ENCODE results near the gene ARHGAP22.

Gene ARHGAP22

DNA sequence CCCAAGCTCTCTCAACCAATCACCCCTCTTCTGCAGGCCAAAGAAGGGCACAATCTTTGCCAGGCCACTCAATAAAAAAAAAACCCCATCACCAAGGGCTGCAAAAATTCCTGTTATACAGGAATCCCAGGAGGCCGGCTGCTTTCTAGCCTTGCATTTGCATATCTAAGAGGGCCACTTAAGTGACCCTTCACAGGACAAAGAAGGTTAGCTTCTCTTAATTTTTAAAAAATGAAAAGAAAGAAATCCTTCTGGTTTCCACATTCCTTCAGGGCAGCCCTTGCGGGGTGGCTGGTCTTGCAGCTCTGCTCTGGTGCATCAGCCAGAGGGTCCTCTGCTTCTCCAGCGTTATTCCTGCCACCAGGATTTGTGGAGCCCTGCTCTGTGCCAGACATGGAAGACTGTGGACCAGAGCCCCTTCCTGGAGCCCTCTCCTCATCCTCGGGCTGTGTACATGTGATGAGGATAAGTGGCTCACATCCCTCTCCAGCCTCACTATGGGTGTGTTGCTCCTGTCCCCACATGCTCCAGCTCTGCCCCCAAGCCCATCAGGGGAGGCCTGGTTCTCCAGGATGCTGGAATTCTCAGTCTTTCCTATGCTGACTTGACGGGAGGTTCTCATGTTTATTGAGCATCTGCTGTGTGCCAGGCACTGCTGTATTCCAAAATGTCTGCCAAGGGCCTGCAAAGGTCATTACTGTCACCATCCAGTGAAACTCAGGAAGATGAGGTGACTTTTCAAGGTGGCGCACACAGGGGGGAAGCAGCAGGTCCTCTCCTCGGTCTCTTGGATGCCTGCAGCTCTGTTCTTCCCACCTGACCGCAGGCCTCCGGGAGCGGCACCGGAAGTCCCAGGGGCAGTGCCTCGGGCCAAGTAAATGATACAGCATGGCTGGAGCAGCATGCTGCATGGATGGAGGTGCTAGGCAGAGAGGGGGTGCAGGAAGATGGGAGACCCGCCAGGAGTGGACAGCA is 67.7 kb downstream of the ARHGAP22 start:
- no peak overlapping the region for H3K27ac ChIP-seq
- DNase-seq (ENCODE audit: low read depth, low spot score) = no peak

DNA sequence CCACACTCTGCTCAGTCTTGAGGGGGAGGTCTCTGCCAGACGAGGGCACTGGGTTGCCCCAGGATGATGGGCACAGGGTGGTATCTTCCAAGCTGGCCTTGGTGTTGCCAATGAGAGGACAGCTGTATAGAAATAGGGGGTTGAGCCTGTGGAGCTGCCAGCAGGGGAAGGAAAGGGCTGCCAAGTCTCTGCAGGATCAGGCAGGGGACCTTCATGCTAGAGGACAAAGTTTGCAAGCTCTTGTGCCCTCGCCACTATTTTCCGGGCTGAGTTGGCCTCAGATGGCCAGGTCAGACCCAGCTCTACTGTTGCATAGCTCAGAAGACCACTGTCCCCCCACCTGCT is 68.7 kb downstream of the ARHGAP22 start:
- no peak for DNase-seq (ENCODE audit: low read depth, low spot score)
- no peak overlapping the region for H3K27ac ChIP-seq

DNA sequence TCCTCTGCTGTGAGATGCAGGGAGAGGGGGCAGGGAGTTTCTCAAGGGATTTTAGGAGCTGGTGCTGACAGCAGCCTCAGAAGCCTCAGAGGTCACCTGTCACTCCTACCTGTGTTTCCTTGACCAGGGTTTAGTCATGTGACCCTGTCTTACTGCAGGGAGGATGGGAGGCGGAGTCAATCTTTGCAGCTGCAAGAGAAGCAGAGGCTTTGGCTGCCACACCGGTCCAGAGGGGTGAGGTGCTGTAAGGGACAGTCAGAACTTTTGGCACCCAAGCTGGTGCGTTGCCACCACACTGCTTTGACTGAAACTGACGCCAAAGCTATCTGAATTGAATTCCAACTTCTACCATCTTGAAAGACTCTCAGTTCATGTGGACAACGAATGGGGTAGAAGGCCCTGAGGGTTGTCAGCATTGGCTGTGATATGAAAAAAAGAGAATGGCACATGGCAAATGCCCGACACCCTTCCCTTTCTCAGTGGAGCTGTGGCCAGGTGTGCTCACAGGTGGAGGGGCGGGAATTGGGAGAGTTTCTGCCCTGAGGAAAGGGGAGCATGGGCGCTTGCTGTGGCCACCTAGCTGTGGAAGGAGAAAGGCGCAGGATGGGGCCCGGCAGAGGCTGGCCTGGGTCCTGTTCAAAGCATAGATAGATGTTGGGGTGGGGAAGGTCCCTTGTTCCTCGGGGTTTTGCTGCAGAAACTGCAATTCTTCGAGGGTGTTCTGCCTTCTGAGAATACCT is 69.3 kb downstream of the ARHGAP22 start:
- no peak for DNase-seq (ENCODE audit: low read depth, low spot score)

DNA sequence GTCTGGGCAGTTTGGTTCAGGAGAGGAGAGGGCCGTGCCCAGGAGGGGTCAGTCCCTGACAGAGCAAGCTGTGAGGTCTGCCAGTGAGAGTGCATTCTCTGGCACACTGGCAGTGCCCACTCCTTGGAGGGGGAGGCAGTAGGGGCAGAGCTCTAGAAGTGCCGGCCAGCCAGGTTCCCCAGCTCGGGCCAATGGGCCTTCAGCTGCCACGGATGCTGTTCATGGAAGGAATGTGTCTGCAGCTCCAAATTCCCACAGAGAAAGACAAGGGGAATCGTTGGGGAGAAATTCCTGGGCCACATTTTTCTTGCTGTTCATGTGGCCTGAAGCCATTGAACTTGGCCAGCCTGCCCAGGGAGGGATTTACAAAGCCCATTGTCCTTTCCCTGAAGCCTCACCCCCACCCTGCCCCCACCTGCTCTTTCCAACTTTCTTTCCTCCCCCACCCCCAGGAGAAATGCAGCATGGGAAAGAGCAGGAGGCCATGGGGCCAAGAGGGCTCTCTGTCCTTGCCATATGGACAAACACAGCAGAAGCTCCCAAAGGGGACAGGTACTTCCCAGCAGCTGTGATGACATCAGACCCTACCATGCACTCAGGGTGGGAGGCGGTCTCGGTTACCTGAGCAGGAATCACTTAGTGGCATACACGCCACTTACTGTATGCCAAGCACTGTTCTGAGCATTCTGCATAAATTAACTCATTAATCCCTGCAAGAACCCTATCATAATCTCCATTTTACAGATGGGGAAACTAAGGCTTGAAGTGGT is 70.7 kb downstream of the ARHGAP22 start:
- no peak overlapping the region for H3K27ac ChIP-seq
- DNase-seq (ENCODE audit: low read depth, low spot score) = no peak

More for the DNA sequence above, 69.3 kb downstream of the ARHGAP22 start:
- no peak overlapping the region for H3K27ac ChIP-seq

DNA sequence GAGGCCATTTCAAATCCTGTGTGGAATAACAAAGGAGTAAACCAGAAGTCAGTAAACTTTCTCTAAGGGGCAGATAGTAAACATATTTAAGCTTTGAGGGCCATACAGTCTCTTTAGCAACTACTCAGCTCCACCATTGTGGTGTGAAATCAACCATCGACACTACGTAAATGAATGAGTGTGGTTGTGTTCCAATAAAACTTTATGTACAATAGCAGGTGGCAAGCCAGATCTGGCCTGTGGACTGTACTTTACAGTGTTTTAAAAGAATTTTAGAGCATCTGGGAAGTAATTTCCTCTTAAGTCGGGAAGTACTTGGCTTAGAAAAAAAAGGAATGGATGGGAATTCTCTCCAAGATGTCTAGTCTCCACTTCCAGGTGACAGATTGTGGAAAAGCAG is 71.3 kb downstream of the ARHGAP22 start:
- H3K27ac ChIP-seq = no peak overlapping the region
- DNase-seq (ENCODE audit: low read depth, low spot score) = no peak

DNA sequence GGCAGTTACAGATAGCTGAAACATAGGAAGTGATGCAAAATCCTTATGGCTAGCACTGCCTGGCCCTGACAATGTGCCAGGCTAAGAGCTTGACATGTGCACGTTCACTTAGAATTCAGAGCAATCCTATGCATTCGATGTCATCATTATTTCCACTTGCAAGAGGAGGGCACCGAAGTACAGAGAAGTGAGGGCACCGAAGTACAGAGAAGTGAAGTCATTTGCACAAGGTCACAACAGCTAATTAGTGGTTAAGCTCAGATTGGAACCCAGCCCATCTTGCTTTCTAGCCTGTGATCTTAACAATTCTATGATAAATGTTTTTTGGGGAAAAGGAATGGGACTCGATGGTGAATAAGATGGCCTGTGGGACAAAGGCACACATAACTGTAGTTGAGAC is 73.4 kb downstream of the ARHGAP22 start:
- DNase-seq (ENCODE audit: low read depth, low spot score) = no peak

DNA sequence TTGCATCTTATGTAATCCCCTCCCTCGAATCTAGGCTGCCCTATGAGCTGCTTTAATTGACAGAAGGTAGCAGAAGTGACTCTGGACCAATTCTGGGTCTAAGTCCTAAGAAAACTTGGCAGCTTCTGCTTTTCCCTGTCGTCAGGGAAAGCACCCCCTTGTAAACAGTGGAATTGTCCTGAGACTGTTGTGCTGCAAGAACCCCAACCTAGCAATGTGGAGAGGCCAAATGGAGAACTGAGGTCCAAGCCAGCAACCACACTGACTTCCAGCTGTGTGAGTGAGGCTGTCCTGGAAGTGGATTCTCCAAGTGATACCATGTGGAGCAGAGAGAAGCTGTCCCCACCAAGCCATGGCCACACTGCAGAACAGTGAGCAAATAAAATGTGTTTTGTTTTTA is 75.5 kb downstream of the ARHGAP22 start:
- no peak for DNase-seq (ENCODE audit: low read depth, low spot score)
- H3K27ac ChIP-seq = no peak overlapping the region

More for the DNA sequence above, 73.4 kb downstream of the ARHGAP22 start:
- no peak overlapping the region for H3K27ac ChIP-seq

DNA sequence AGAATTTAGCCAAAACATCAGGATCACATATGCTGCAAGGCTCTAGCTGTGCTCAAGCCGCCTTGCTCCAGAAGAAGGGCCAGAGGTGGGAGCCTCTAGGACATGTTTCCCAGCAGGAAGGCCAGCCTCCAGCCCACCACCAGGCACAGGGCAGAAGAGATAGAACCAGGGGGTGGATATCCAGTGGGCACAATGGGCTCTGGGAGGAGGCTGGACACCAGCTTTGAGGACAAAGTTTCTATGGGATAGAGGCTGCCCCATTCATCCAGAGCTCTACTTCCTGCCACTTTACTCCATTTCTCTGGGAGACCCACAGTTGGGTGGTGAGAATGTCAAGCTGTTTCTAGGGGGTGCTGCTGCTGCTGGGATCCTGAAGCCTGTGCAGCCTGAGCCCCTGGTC is 77.1 kb downstream of the ARHGAP22 start:
- no peak overlapping the region for H3K27ac ChIP-seq

DNA sequence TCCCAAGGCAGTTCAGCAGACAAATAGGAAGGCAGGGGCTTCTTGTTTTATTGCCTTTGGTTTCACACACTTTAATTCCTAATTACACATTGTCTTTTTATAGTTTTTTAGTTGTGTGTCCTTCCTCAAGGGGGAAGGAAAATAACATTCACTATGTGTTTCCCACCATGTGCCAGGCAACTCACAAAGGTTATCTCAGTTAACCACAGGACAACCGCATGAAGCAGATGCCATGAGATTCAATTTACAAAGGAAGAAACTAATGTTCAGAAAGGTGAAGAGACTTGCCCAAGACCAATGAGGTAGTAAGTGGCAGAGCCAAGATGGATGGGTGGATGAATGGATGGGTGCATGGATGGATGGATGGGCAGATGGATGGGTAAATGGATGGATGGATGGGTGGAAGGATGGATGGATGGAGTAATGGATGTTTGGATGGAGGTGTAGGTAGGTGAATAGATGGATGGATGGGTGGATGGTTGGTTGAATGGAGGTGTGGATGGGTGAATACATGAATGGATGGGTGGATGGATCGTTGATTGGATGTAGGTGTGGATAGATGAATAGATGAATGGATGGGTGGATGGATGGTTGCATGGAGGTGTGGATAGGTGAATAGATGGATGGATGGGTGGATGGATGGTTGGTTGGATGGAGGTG is 77.9 kb downstream of the ARHGAP22 start:
- H3K27ac ChIP-seq = no peak overlapping the region

More for the DNA sequence above, 77.1 kb downstream of the ARHGAP22 start:
- DNase-seq (ENCODE audit: low read depth, low spot score) = no peak

DNA sequence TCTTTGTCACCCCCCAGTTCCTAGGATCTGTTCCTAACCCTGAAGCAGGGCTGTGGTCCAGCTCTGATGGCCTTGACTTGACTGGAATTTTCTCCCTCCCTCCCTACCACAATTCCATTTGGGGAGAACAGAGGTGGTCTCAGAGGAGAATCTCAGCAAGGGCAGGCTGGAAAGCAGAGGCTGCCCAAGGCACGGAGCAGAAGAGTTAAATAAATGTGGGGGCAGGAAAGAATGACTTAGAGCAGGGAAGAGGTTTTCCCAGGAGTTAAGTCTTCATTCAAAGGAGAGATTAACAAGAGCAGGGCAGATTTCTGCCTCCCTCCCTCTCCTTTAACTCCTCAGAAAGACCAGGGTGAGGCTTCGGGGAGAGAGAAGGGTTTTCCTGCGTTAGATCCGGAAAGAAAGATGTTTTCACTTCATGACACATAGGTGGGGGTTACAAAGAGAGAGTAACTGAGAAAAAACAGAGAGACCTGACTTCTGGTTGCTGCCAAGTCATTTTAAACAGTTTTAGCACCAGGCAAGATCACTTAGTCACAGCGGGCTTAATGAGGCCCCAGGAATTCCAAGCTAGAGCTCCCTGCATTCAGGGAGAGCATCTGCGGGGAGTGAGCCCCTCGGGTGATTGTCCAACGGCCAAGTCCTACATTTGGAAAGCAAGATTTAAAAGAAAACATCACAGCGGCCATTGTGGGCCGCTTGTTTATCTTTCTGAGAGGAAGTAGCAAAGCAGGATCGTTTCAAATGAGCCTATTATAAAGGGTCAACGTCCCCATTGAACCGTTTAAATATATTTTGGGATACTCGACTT is 78.7 kb downstream of the ARHGAP22 start:
- no peak for DNase-seq (ENCODE audit: low read depth, low spot score)
- no peak overlapping the region for H3K27ac ChIP-seq

More for the DNA sequence above, 77.9 kb downstream of the ARHGAP22 start:
- no peak for DNase-seq (ENCODE audit: low read depth, low spot score)

DNA sequence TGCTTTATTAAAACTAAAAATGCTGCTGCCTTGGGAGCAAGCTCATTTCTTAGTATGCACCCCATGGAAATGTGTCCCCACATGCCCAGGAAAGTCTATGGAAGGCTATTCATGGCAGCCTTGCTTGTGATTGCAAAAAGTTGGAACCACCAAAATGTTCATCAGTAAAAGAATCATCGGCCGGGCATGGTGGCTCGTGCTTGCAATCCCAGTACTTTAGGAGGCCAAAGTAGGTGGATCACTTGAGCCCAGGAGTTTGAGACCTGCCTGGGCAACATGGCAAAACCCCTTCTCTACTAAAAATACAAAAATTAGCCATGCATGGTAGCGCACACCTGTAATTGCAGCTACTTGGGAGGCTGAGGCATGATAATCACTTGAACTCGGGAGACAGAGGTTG is 79.8 kb downstream of the ARHGAP22 start:
- DNase-seq (ENCODE audit: low read depth, low spot score) = no peak

DNA sequence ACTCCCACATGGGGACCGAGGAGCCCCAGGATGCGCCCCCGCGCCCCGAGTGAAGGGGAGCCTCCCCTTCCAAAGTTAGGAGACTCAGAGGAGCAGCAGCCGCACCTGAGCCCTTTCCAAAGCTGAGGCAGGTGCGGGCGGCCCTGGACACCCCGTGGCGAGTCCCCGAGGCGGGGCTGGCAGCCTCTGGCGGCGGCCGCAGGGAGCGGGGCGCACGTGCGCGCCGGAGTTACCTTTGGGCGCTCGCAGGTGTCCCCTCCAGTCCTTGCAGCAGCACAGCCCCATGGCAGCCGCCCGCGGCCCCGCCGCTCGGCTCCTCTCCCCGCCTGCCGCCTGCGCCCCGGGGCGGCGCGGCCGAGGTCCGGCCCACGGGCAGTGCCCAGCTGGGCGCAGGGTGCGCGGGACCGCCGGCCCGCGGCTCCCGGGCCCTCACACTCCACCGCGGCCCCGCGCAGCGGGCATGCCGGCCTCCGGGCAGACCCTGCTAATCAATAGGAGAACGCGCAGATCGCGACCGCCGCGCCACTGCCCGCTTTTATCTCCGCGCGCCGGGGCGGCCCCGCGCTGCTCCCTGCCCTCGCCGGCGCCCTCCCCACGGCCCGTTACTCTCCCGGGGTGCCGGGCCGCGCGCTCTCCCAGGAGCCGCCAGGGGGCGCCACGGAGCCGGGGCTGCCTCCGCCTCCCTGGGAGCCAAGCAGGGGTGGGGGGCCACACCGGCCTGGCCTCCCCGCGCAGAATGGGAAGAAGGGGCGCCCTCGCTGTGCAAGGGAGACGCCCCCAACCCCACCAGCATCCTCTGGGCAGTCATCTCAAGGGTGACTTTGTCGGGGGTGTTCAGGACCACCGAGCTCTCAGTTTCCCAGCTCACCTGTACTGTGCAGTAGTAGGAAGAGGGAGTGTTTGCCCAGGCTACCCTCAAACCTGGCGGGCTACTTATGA is 80.8 kb downstream of the ARHGAP22 start:
- no peak overlapping the region for H3K27ac ChIP-seq
- no peak for DNase-seq (ENCODE audit: low read depth, low spot score)

More for the DNA sequence above, 79.8 kb downstream of the ARHGAP22 start:
- H3K27ac ChIP-seq = no peak overlapping the region

DNA sequence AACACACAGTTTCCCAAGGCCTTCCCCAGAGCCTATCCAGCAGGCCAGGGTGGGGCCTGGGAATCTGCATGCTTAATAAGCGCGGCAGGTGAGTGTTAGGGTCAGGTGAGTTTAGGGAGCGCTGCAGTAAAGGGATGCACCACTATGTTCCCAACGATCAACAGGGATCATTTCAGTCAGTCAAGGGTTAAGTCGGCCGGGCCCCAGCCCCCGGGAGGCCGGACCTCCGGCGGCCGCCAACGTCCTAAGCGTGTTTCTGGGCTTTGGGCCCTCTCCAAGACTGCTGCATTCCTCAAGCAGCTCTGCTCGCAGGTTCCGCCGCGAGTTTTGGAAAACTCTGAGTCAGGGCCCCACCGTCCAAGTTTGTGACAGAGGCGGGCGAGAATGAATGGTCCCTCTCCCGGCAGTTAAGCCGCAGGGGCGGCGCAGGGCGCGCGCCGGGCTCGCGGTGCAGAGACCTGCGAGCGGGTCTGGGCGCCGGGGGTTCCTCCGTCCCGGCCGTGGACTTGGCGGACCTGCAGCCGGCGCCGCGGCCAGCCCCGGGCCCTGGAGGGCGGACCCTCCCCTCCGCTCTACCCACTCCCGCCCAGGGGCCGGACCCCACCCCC is 81.6 kb downstream of the ARHGAP22 start:
- no peak overlapping the region for H3K27ac ChIP-seq
- DNase-seq (ENCODE audit: low read depth, low spot score) = no peak

DNA sequence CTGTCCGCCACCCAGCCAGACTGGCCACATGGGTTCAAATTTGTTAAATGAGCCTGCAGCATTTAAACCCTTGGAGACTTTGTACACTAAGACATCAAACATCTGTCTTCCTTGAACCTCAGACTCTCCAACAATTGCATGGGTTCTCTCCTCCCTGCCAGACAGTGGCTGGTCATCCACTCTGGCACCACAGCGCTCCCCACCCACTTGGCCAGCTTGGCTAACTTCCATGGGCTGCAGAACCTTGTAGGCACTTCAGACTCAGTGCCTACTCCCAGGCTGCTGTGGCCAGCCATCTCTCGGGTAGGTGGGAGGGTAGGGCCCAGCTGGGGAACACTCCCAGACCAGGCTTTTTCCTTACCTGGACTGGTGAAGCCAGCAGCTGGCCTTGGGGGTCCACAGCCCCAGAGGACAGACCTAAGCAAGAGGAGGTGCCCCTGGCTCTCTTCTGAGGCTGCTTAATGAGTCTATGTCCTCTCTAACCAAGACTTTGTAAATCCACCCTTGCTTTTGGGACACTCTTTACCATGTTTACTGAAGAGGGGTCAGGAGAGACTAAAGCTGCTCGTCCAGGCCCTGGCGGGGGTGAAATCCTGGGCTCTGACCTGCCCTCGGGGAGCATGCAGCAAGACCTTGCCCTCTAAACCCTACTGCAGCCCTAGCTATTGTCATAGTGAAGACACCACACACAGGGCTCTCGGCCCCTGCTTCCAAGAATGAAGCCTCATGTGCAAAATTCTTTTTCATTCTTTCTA is 82.7 kb downstream of the ARHGAP22 start:
- H3K27ac ChIP-seq = no peak overlapping the region

DNA sequence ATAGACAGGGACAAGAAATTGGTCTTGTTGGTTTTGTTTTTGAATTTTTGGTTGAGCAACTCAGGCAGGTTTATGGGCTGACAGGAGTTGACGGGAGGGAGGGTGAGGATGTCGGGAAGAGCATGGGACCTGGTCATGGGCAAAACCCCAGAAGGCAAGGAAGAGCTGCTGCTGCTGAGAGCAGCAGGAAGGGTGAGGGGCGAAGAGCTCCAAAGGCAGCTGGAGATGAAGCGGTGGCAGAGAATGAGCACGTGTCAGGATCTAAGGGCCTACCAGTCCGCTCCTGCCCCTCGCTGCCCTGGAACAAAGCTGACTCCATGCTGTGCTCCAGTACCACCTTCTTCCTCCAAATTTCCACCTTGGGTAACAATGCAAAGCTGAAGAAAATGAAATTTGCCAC is 84.3 kb downstream of the ARHGAP22 start:
- H3K27ac ChIP-seq = no peak overlapping the region
- no peak for DNase-seq (ENCODE audit: low read depth, low spot score)

More for the DNA sequence above, 82.7 kb downstream of the ARHGAP22 start:
- no peak for DNase-seq (ENCODE audit: low read depth, low spot score)

DNA sequence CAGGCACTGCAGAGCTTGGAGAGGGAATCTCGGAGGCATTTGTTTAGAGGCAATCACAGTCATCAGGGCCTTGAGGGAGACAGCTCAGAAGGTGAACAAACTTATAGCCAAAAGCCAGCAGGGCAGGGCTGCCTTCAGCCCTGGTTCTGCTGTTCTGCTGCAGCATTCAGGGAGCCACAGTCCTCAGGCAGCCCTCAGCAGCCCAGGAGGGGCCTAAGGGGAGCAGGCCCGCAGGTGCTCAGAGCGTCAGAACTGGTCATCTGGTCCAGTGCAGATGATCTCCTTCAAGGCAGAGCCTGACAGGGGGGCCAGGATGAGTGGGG is 84.7 kb downstream of the ARHGAP22 start:
- H3K27ac ChIP-seq = no peak overlapping the region
- DNase-seq (ENCODE audit: low read depth, low spot score) = no peak

DNA sequence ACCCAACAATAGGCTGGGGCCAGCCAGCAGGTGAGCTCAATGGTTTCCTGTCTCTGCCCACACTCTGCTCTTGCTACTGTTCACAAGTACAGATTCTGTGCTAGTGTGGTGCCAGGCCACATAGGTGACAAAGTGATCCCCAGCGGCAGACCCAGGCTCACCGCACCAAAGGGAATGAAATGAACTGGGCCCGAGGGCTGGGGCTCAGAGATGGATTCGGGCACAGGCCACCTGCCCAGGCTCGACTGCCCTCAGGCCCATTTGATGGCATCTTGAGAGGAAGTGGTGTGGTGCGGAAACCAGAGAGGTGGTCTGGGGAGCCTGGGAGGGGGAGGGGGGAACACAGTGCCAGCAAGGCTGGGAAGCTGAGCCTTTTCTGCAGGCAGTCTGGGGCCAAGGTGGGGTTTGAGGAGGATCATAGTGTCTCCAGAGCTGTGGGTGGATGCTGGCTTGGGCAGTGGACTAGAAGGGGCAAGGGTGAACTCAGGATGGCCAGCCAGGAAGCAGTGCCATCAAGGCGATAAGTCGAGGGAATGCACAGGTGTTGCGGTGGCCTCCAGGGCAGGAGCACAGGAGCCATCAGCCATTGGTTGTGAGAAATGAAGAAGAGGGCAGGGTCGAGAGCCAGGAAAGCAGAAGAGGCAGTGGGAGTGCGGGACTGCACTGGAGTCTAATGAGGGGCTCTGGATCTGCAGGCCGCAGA is 85.2 kb downstream of the ARHGAP22 start:
- no peak overlapping the region for H3K27ac ChIP-seq
- no peak for DNase-seq (ENCODE audit: low read depth, low spot score)
